Activated naive CD8-positive, alpha-beta T cell (primary cell): Measurements from ENCODE around the gene KIF16B.
"Not testable (repeated sequence)": the region's sequence is repeated elsewhere in the genome, so short reads cannot be mapped to it uniquely, and the experiment has no call there.

Experiments
- H3K27ac Mint-ChIP-seq: one replicate; pipeline ENCODE4 v1.8.0; 2021; ENCODE audit warnings: mixed read lengths
- H3K27me3 Mint-ChIP-seq: one replicate; pipeline ENCODE4 v1.8.0; 2021; ENCODE audit warnings: mixed read lengths
- H3K36me3 Mint-ChIP-seq: one replicate; pipeline ENCODE4 v1.8.0; 2021; ENCODE audit warnings: mixed read lengths
- H3K4me1 Mint-ChIP-seq: one replicate; pipeline ENCODE4 v1.8.0; 2021; ENCODE audit warnings: low read depth, mixed read lengths
- H3K4me3 Mint-ChIP-seq: one replicate; pipeline ENCODE4 v1.8.0; 2021; ENCODE audit warnings: mild to moderate bottlenecking, mixed read lengths
- H3K9me3 Mint-ChIP-seq: one replicate; pipeline ENCODE4 v1.8.0; 2021; ENCODE audit warnings: low read depth, mixed read lengths

Gene KIF16B

GRCh38 chr20:16606468-16607070, 33.3 kb upstream of the KIF16B start:
- no peak overlapping the region for H3K27ac Mint-ChIP-seq
- no peak overlapping the region for H3K4me3 Mint-ChIP-seq
- no peaks in the 10 kb centered on the region for H3K36me3 Mint-ChIP-seq
- no peaks in the 10 kb centered on the region for H3K4me1 Mint-ChIP-seq
- peaks cover 10% of the 10 kb centered on the region for H3K27me3 Mint-ChIP-seq
- H3K9me3 Mint-ChIP-seq: no peaks in the 10 kb centered on the region

GRCh38 chr20:16601047-16601446, 27.8 kb upstream of the KIF16B start:
- no peak overlapping the region for H3K27ac Mint-ChIP-seq
- no peak overlapping the region for H3K4me3 Mint-ChIP-seq
- peaks cover 2% of the 10 kb centered on the region for H3K4me1 Mint-ChIP-seq
- no peaks in the 10 kb centered on the region for H3K36me3 Mint-ChIP-seq
- no peaks in the 10 kb centered on the region for H3K9me3 Mint-ChIP-seq
- peaks cover 8% of the 10 kb centered on the region for H3K27me3 Mint-ChIP-seq

- H3K4me1 Mint-ChIP-seq: peaks cover 2% of the 10 kb centered on the region
- H3K36me3 Mint-ChIP-seq: no peaks in the 10 kb centered on the region
- no peaks in the 10 kb centered on the region for H3K9me3 Mint-ChIP-seq
- no peak overlapping the region for H3K27ac Mint-ChIP-seq
- H3K27me3 Mint-ChIP-seq: peaks cover 9% of the 10 kb centered on the region
- no peak overlapping the region for H3K4me3 Mint-ChIP-seq
Observed at GRCh38 chr20:16599257-16599656, 26.0 kb upstream of the KIF16B start.

DNA sequence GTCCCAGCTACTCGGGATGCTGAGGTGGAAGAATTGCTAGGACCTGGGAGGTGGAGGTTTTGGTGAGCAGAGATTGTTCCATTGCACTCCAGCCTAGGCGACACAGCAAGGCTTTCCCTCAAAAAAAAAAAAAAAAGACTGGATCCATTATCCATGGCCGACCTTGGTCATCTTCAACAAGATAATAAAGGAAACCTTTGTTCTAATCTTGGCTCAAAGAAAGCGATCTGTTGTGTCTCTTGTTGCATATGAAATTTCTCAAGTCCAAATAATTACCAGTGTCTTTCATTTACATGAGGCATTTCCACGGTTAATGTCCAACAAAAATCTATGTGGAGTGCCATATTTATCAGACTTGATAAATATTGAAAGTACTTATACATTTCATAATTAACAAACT, 23.7 kb upstream of the KIF16B start:
- Mint-ChIP-seq H3K4me1 (peaks cover 2% of the 10 kb centered on the region), H3K27ac (no peak overlapping the region), H3K36me3 (no peaks in the 10 kb centered on the region), H3K9me3 (no peaks in the 10 kb centered on the region), H3K27me3 (peaks cover 10% of the 10 kb centered on the region), H3K4me3 (no peak overlapping the region)

DNA sequence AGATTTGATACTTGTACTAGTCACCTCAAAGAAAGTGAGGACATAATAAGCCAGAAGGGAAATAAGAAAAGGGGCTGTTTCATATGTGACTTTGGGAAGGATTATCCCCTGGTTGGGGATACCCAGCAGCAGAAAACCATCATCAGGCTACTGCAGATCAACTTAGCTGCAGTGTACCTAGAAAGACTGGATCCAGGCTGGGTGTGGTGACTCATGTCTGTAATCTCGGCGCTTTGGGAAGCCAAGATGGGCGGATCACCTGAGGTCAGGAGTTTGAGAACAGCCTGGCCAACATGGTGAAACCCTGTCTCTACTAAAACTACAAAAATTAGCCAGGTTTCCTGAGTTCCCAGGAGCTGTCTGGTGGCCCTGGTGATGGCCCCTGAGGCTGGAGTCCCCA, 23.2 kb upstream of the KIF16B start:
- H3K27me3 Mint-ChIP-seq: peaks cover 12% of the 10 kb centered on the region
- not testable (repeated sequence) for H3K4me1 Mint-ChIP-seq, H3K9me3 Mint-ChIP-seq, H3K4me3 Mint-ChIP-seq, H3K36me3 Mint-ChIP-seq, H3K27ac Mint-ChIP-seq

- H3K27ac Mint-ChIP-seq: no peak overlapping the region
- no peaks in the 10 kb centered on the region for H3K36me3 Mint-ChIP-seq
- peaks cover 15% of the 10 kb centered on the region for H3K27me3 Mint-ChIP-seq
- peaks cover 2% of the 10 kb centered on the region for H3K4me1 Mint-ChIP-seq
- H3K9me3 Mint-ChIP-seq: no peaks in the 10 kb centered on the region
- H3K4me3 Mint-ChIP-seq: no peak overlapping the region
Observed at GRCh38 chr20:16595376-16595775, 22.1 kb upstream of the KIF16B start.

DNA sequence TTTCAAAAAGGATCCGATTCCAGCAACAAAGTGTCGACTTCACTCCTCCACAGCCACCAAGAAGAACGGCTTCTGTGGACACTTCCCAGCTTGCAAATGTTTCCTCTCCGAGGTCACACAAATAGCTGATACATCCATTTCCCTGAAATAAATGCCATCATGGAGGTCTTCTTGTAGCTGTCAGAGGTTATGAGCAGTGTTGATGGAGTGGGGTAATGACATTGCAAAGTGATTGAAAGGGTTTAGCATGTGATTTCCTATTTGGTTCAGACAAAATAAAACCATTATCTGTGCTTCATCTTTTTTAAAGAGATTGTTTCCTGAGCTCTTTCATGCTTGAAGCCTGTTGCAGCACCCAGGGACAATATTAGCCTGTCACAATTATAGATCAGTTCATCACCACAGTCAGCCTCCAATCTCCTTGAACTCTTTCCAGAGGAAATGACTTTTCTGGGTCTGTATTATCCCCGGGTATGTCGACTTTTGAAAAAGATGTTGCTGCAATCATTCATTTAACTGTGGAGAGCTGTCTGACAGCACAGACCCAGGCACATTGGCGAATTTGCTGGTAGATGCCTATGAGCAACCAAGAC, 16.9 kb upstream of the KIF16B start:
- peaks cover 15% of the 10 kb centered on the region for H3K27me3 Mint-ChIP-seq
- peaks cover 2% of the 10 kb centered on the region for H3K36me3 Mint-ChIP-seq
- no peak overlapping the region for H3K27ac Mint-ChIP-seq

GRCh38 chr20:16589623-16590022, 16.4 kb upstream of the KIF16B start:
- Mint-ChIP-seq H3K27ac (no peak overlapping the region), H3K4me3 (no peak overlapping the region), H3K9me3 (no peaks in the 10 kb centered on the region), H3K4me1 (no peaks in the 10 kb centered on the region), H3K27me3 (peaks cover 17% of the 10 kb centered on the region), H3K36me3 (peaks cover 2% of the 10 kb centered on the region)

More for the DNA sequence above, 16.9 kb upstream of the KIF16B start:
- Mint-ChIP-seq H3K9me3 (no peaks in the 10 kb centered on the region), H3K4me1 (no peaks in the 10 kb centered on the region), H3K4me3 (no peak overlapping the region)

- peaks cover 17% of the 10 kb centered on the region for H3K27me3 Mint-ChIP-seq
- H3K4me3 Mint-ChIP-seq: no peak overlapping the region
- no peaks in the 10 kb centered on the region for H3K9me3 Mint-ChIP-seq
- no peak overlapping the region for H3K27ac Mint-ChIP-seq
- H3K4me1 Mint-ChIP-seq: no peaks in the 10 kb centered on the region
- H3K36me3 Mint-ChIP-seq: peaks cover 2% of the 10 kb centered on the region
Observed at GRCh38 chr20:16588241-16588640, 15.0 kb upstream of the KIF16B start.

- Mint-ChIP-seq H3K27me3 (peaks cover 19% of the 10 kb centered on the region), H3K27ac (no peak overlapping the region), H3K9me3 (no peaks in the 10 kb centered on the region), H3K4me1 (no peaks in the 10 kb centered on the region), H3K36me3 (peaks cover 2% of the 10 kb centered on the region), H3K4me3 (no peak overlapping the region)
Observed at GRCh38 chr20:16587066-16587465, 13.8 kb upstream of the KIF16B start.

- Mint-ChIP-seq H3K9me3 (no peaks in the 10 kb centered on the region), H3K36me3 (peaks cover 4% of the 10 kb centered on the region), H3K27me3 (peaks cover 10% of the 10 kb centered on the region), H3K27ac (no peak overlapping the region), H3K4me3 (no peak overlapping the region), H3K4me1 (no peaks in the 10 kb centered on the region)
Observed at GRCh38 chr20:16583474-16583873, 10.2 kb upstream of the KIF16B start.

- H3K36me3 Mint-ChIP-seq: peaks cover 2% of the 10 kb centered on the region
- H3K27ac Mint-ChIP-seq: no peak overlapping the region
- no peak overlapping the region for H3K4me3 Mint-ChIP-seq
- H3K9me3 Mint-ChIP-seq: no peaks in the 10 kb centered on the region
- H3K27me3 Mint-ChIP-seq: peaks cover 7% of the 10 kb centered on the region
- no peaks in the 10 kb centered on the region for H3K4me1 Mint-ChIP-seq
Observed at GRCh38 chr20:16581241-16581640, 8.0 kb upstream of the KIF16B start.

- Mint-ChIP-seq H3K9me3 (no peaks in the 10 kb centered on the region), H3K4me1 (peaks cover 4% of the 10 kb centered on the region), H3K4me3 (no peak overlapping the region), H3K27ac (no peak overlapping the region), H3K36me3 (peaks cover 2% of the 10 kb centered on the region), H3K27me3 (peaks cover 7% of the 10 kb centered on the region)
Observed at GRCh38 chr20:16580620-16581019, 7.4 kb upstream of the KIF16B start.

DNA sequence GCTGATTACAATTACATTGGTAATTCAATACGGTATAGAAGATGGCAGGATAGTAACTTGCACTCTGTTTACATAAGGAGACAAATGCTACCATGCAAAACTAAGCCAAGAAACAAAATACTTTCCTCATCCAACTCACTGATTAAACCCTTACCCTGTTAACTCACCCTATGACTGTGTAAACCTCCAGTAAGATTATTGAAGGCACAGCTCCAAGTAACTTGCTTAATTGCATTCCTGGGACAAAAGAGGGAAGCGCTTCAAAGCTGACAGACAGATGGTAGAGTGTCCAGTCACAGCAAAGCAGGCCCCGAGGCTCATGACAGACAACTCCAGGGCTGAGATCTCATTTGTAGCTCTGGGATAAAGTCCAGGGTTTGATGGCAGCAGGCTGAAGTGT, 6.9 kb upstream of the KIF16B start:
- Mint-ChIP-seq H3K9me3 (no peaks in the 10 kb centered on the region), H3K36me3 (peaks cover 2% of the 10 kb centered on the region), H3K27ac (no peak overlapping the region), H3K27me3 (peaks cover 7% of the 10 kb centered on the region), H3K4me3 (no peak overlapping the region), H3K4me1 (peaks cover 9% of the 10 kb centered on the region)

- Mint-ChIP-seq H3K9me3 (no peaks in the 10 kb centered on the region), H3K27me3 (no peaks in the 10 kb centered on the region), H3K27ac (no peak overlapping the region), H3K4me3 (peak overlapping the region; percentile 97), H3K36me3 (peaks cover 2% of the 10 kb centered on the region), H3K4me1 (peaks cover 39% of the 10 kb centered on the region)
Observed at GRCh38 chr20:16576219-16576618, 3.0 kb upstream of the KIF16B start.
